Endothelial cell (in vitro differentiated cells): ENCODE data around the gene LRRC26. TPM values are rescaled to one million over a fixed set of nuclear protein-coding genes. Genes with fewer than 3 reads are reported as not detected.

Experiments
- DNase-seq: peaks from one replicate; pipeline ENCODE4 v3.0.0; 2021; ENCODE audit warnings: low spot score
- H3K27ac Mint-ChIP-seq: one replicate; pipeline ENCODE4 v1.8.0; 2021; ENCODE audit warnings: mixed read lengths, inconsistent platforms; ENCODE audit not compliant: unreplicated experiment
- H3K27me3 Mint-ChIP-seq: one replicate; pipeline ENCODE4 v1.8.0; 2021; ENCODE audit warnings: mild to moderate bottlenecking, moderate library complexity, mixed read lengths, inconsistent platforms; ENCODE audit not compliant: unreplicated experiment
- H3K36me3 Mint-ChIP-seq: one replicate; pipeline ENCODE4 v1.8.0; 2021; ENCODE audit warnings: mild to moderate bottlenecking, low read depth, mixed read lengths, inconsistent platforms; ENCODE audit not compliant: unreplicated experiment
- H3K4me1 Mint-ChIP-seq: one replicate; pipeline ENCODE4 v1.8.0; 2021; ENCODE audit warnings: mild to moderate bottlenecking, mixed read lengths, inconsistent platforms; ENCODE audit not compliant: unreplicated experiment
- H3K4me3 Mint-ChIP-seq: one replicate; pipeline ENCODE4 v1.8.0; 2021; ENCODE audit warnings: mild to moderate bottlenecking, mixed read lengths, inconsistent platforms; ENCODE audit not compliant: unreplicated experiment
- H3K9me3 Mint-ChIP-seq: one replicate; pipeline ENCODE4 v1.8.0; 2021; ENCODE audit warnings: mixed read lengths, inconsistent platforms; ENCODE audit not compliant: unreplicated experiment
- total RNA-seq: library from RNA; stranded (reverse); fragmentation: NEBNext Ultra II Directional; extraction: Animal tissue kit (Norgen Biotek cat#: 25700); gene quantifications from one replicate; pipeline ENCODE4 v1.2.1, GENCODE V29; 2021; ENCODE audit not compliant: unreplicated experiment
- TF ChIP-seq, protein P1 (sequence below): fragments of 200-600 bp; sonication (generic); IDR thresholded peaks from one replicate; pipeline ENCODE4 v1.5.0; 2021; ENCODE audit warnings: antibody characterized with exemption; ENCODE audit not compliant: unreplicated experiment

LRRC26 gene
- total RNA-seq, 1 donor from 2014 or later: not detected

DNA sequence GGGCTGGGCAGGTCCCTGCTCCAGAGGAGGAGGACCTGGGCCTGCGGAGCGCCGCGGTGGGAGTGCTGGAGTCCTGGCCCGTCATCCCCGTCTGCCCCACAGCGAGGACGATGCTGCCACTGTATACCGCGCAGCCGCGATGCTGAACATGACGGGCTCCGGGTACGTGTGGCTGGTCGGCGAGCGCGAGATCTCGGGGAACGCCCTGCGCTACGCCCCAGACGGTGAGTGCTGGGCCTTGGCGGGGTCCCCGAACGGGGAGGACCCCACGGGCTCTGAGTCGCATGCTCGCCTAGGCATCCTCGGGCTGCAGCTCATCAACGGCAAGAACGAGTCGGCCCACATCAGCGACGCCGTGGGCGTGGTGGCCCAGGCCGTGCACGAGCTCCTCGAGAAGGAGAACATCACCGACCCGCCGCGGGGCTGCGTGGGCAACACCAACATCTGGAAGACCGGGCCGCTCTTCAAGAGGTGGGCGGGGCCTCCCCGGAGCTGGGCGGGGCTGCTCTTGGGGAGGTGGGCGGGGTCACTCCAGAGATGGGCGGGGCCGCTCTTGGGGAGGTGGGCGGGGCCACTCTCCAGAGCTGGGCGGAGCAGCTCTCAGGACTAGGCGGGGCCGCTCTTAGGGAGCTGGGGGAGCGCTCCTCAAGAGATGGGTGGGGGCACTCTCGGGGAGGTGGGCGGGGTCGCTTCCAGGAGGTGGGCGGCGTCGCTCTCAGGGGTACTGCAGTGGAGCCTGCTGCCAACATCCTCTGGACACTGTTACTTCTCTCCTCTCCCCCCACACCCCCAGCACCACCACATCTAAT is 13.1 kb downstream of the LRRC26 start:
- TF ChIP-seq, protein P1, sequence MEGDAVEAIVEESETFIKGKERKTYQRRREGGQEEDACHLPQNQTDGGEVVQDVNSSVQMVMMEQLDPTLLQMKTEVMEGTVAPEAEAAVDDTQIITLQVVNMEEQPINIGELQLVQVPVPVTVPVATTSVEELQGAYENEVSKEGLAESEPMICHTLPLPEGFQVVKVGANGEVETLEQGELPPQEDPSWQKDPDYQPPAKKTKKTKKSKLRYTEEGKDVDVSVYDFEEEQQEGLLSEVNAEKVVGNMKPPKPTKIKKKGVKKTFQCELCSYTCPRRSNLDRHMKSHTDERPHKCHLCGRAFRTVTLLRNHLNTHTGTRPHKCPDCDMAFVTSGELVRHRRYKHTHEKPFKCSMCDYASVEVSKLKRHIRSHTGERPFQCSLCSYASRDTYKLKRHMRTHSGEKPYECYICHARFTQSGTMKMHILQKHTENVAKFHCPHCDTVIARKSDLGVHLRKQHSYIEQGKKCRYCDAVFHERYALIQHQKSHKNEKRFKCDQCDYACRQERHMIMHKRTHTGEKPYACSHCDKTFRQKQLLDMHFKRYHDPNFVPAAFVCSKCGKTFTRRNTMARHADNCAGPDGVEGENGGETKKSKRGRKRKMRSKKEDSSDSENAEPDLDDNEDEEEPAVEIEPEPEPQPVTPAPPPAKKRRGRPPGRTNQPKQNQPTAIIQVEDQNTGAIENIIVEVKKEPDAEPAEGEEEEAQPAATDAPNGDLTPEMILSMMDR: no peak
- Mint-ChIP-seq H3K4me1 (peaks cover 2% of the 10 kb centered on the region), H3K27ac (no peak overlapping the region), H3K27me3 (peaks cover 15% of the 10 kb centered on the region), H3K4me3 (no peak overlapping the region), H3K36me3 (no peaks in the 10 kb centered on the region), H3K9me3 (no peaks in the 10 kb centered on the region)
- peak; percentile 53 for DNase-seq

GRCh38 chr9:137152844-137153405 is 16.9 kb downstream of the LRRC26 start:
- no peak overlapping the region for H3K4me3 Mint-ChIP-seq

GRCh38 chr9:137150617-137151457 is 19.0 kb downstream of the LRRC26 start:
- DNase-seq: no peak
- Mint-ChIP-seq H3K9me3 (no peaks in the 10 kb centered on the region), H3K27me3 (peaks cover 11% of the 10 kb centered on the region), H3K36me3 (no peaks in the 10 kb centered on the region), H3K27ac (no peak overlapping the region), H3K4me1 (no peaks in the 10 kb centered on the region), H3K4me3 (no peak overlapping the region)
- TF ChIP-seq, protein P1: no peak

More at GRCh38 chr9:137152844-137153405, 16.9 kb downstream of the LRRC26 start:
- TF ChIP-seq, protein P1: no peak
- no peaks in the 10 kb centered on the region for H3K4me1 Mint-ChIP-seq
- no peaks in the 10 kb centered on the region for H3K36me3 Mint-ChIP-seq
- no peaks in the 10 kb centered on the region for H3K9me3 Mint-ChIP-seq
- H3K27me3 Mint-ChIP-seq: peaks cover 8% of the 10 kb centered on the region
- no peak overlapping the region for H3K27ac Mint-ChIP-seq
- DNase-seq: no peak

- no peak for DNase-seq
- Mint-ChIP-seq H3K27me3 (peaks cover 10% of the 10 kb centered on the region), H3K36me3 (no peaks in the 10 kb centered on the region), H3K4me1 (no peaks in the 10 kb centered on the region), H3K27ac (no peak overlapping the region), H3K9me3 (no peaks in the 10 kb centered on the region), H3K4me3 (no peak overlapping the region)
- TF ChIP-seq, protein P1: no peak
Observed at GRCh38 chr9:137149942-137150616, 19.8 kb downstream of the LRRC26 start.
